Stimulated activated CD8-positive, alpha-beta memory T cell treated with anti-CD3 and anti-CD28 coated beads, Interleukin-4, amount 100 ng/mL, for 1 hour (primary cell): ENCODE data around the gene UBE2O.
"Not testable (repeated sequence)": the region's sequence is repeated elsewhere in the genome, so short reads cannot be mapped to it uniquely, and the experiment has no call there.

Experiments used
- DNase-seq, 2 donors: peaks; one replicate each; pipeline ENCODE4 v3.0.0-alpha.2; 2020; ENCODE audit warnings: low read depth in 2 of 2, low spot score in 1 of 2

The UBE2O gene

DNA sequence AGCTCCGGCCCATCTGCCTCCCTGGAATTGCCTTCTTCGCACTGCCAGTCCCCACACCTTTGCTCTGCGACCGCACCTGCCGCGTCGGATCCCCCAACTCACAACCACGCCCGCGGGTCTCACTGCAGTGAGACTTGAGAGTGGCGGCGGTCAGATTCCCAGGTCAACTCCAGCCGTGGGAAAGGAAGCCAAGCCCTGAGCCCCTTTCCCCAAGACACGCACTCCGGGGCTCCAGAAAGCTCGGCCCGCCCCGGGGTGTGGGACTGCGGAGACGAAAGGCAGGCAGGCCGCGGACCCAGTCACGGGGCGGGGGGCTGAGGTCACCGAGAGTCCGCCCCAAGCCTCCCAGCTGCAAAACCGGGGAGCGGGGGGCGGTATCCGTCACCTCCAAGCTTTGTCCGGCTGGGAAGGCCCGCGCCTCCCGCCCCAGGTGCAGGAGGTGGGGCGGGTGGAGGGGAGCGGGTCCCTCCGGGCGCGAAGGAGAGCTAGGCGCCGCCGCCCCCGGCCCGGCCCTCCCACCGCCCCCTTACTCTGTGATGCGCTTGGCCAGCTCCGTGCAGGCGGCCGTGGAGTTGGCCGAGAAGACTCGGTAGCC, 99.9 kb downstream of the UBE2O start:
- DNase-seq: no peak

GRCh38 chr17:76351526-76352071, 101.4 kb downstream of the UBE2O start:
- DNase-seq: no peak

GRCh38 chr17:76350463-76350862, 102.5 kb downstream of the UBE2O start:
- no peak for DNase-seq

DNA sequence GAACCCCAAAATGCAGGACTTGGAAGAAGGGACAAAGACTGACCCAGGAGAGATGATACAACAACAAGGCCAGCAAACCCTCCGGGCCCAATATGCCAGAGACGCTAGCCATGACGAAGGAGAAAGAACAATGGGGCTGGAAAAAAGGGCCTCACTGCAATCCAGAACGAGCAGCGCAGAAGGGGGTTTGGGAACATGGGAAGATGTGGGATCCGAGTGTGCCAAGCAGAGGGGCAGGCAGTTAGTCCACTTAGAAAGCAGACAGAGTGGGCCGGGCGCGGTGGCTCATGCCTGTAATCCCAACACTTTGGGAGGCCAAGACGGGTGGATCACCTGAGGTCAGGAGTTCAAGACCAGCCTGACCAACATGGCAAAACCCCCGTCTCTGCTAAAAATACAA, 106.0 kb downstream of the UBE2O start:
- DNase-seq: not testable (repeated sequence)

- no peak for DNase-seq
These were observed 107.5 kb downstream of the UBE2O start for GRCh38 chr17:76345377-76345974.

GRCh38 chr17:76343106-76343505, 109.8 kb downstream of the UBE2O start:
- no peak for DNase-seq

DNA sequence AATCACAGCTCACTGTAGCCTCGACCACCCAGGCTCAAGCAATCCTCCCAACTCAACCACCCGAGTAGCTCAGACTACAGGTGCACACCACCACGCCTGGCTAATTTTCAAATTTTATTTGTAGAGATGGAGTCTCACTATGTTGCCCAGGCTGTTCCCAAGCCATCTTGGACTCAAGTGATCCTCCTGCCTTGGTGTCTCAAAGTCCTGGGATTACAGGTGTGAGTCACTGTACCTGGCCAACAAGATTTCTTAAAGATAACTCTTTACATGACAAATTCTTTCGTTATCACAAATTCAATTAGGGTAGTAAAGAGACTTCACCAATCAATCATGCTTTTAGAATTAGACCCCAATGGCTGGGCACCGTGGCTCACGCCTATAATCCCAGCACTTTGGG, 111.7 kb downstream of the UBE2O start:
- DNase-seq: no peak
